Measurements from ENCODE around the gene NRCAM.

Gene NRCAM

DNA sequence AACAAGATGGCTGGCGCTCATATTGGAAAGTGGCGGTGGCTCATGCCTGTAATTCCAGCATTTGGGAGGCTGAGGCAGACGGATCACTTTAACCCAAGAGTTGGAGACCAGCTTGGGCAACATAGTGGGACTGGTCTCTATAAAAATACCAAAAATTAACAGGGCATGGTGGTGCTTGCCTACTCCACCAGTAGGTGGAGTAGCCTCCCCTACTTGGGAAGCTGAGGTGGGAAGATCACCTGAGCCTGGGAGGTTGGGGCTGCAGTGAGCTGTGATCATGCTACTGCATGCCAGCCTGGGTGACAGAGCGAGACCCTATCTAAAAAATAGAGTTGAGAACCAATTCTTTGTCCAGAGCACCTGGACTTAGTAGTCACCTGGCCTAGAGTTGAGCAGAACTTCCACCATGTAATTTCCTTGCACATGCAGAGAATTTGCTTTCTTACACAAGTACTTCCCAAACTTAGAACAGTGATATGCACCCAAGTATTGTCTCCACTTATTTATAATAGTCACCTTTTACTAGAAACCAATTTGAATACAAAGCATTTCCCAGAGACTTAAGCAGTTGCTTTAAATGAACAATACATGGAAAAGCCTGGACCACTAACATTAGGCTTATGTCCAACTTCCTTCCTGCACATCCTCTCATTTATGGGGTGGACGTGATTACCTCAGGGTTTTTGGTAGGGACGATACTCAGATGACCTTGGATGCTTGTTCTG is 342.0 kb downstream of the NRCAM start:
- DNase-seq, result no peak

DNA sequence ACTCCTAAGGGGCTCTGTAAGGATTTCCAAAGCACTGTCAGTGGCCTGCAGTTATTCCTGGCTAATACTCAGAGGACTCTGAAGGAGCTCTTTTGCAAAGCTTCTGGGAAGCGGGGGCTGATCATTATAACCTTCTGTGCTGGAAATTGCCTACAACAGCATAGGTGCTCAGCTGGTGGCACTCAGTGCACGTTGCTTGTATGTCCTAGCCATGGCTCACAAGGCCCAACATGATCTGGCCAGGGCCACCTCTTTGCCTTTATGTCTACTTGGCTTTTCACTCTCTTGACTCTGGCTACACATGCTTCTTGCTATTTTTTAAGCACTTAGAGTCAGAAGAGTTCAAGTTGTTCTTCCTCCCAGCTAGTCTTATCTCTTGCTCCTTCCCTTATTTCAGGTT is 343.6 kb downstream of the NRCAM start:
- no peak for DNase-seq

GRCh38 chr7:108109221-108109908 is 346.9 kb downstream of the NRCAM start:
- no peak for DNase-seq

GRCh38 chr7:108108131-108108530 is 348.1 kb downstream of the NRCAM start:
- no peak for DNase-seq

DNA sequence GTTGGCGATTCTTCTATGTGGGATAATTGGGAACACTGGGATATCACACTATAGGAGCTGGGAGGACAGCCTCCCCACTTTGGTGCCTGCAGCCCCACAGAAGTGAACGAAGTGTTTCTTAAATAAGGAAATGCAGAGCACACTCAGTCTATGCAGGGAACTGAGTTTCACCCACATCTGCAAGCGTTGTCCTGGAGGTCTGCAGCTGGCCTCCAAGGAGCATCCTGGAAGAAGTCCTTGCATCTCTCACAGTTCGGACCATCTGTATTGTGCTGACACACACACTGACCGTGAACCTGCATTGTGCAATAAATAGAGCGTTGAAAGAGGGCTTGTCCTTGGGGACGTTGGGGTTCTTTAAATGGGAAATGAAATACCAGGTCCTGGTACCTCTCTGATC is 351.9 kb downstream of the NRCAM start:
- DNase-seq, result no peak

- DNase-seq, result no peak
Observed at GRCh38 chr7:108103558-108104298, 352.5 kb downstream of the NRCAM start.

DNA sequence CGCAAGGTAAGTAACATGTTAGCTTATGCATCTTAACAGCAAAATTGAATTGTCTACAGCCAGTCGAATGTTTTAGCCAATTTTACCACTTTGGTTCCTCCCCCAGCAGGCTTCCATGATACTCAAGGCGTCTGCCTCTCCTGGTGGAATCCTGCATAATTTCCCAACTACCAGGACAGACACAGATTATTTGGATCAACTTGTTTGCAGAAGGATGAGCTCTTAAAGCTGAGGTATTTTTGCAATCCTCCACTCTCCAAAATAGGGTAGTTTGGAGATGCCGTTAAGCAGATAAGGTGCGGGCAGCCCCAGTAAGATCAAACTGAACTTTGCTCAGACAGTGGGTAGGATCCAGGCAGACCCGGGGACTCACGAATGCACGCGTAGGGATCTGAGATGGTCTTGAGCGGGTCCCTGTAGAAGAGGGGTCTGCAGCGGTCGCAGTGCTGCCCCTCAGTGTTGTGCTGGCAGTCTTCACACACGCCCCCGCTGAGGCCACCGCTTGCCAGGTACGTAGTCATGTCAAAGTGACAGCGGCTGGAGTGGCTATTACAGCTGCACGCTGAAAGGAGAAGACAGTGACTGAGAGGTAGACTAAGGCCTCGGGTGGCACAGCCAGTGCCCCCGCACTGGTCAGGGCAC is 353.4 kb downstream of the NRCAM start:
- no peak for DNase-seq

GRCh38 chr7:108101759-108102158 is 354.5 kb downstream of the NRCAM start:
- no peak for DNase-seq

GRCh38 chr7:108099713-108100112 is 356.5 kb downstream of the NRCAM start:
- no peak for DNase-seq

GRCh38 chr7:108097703-108098102 is 358.5 kb downstream of the NRCAM start:
- no peak for DNase-seq

All from activated CD4-positive, alpha-beta T cell treated with anti-CD3 and anti-CD28 coated beads, Interleukin-2, amount 50 U/mL, for 48 hours (primary cell).